Right lobe of liver (tissue), 4 donors: ENCODE results near the gene IFI35.
"Not testable (repeated sequence)": the region's sequence is repeated elsewhere in the genome, so short reads cannot be mapped to it uniquely, and the experiment has no call there.

Experiments used
- POLR2A ChIP-seq: fragments of 450-650 bp; IDR thresholded peaks from one replicate; pipeline ENCODE4 v1.6.1; 2017; ENCODE audit warnings: antibody characterized with exemption, mild to moderate bottlenecking
- TF ChIP-seq, protein P1 (sequence below), 4 donors: fragments of 200-600 bp in 3 of 4; fragments of 450-650 bp in 1 of 4; IDR thresholded peaks; one replicate each; pipeline versions ENCODE4 v1.5.1 to v1.8.0; 2016 to 2022; ENCODE audit warnings: antibody characterized with exemption in 4 of 4, mild to moderate bottlenecking in 2 of 4
- donor health status: DM: no; HTN: no; CAD: no.
- donor health status: DM: no; HTN: no; CAD: no.
- donor health status: DM: no; HTN: yes; CAD: no.

DNA sequence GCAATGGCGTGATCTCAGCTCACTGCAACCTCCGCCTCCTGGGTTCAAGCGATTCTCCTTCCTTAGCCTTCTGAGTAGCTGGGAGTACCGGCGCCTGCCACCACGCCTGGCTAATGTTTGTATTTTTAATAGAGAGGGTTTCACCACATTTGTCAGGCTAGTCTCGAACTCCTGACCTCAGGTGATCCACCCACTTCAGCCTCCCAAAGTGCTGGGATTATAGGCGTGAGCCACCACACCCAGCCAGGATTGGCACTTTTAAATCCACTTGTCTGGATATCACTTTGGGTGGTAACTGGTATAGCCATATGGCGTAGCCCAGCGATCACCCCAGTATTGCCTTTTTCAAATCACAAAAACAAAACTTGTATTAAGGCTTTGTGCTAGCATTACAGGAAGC, 12.7 kb upstream of the IFI35 start:
- TF ChIP-seq, protein P1, sequence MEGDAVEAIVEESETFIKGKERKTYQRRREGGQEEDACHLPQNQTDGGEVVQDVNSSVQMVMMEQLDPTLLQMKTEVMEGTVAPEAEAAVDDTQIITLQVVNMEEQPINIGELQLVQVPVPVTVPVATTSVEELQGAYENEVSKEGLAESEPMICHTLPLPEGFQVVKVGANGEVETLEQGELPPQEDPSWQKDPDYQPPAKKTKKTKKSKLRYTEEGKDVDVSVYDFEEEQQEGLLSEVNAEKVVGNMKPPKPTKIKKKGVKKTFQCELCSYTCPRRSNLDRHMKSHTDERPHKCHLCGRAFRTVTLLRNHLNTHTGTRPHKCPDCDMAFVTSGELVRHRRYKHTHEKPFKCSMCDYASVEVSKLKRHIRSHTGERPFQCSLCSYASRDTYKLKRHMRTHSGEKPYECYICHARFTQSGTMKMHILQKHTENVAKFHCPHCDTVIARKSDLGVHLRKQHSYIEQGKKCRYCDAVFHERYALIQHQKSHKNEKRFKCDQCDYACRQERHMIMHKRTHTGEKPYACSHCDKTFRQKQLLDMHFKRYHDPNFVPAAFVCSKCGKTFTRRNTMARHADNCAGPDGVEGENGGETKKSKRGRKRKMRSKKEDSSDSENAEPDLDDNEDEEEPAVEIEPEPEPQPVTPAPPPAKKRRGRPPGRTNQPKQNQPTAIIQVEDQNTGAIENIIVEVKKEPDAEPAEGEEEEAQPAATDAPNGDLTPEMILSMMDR (IDR thresholded peaks at IDR 0.05) = not testable (repeated sequence)
- not testable (repeated sequence) for TF ChIP-seq POLR2A
